Measurements from ENCODE around the gene EHBP1.

Gene EHBP1

GRCh38 chr2:62811086-62811485 is 105.6 kb downstream of the EHBP1 start:
- TF ChIP-seq CTCF (IDR thresholded peaks at IDR 0.05; ENCODE audit: insufficient read depth, low read depth, low read length, missing control alignments), result no peak
- no peak for DNase-seq (ENCODE audit: low read depth)
- no peak overlapping the region for H3K4me3 ChIP-seq (ENCODE audit: low read length)

- H3K4me3 ChIP-seq (ENCODE audit: low read length), result no peak overlapping the region
- DNase-seq (ENCODE audit: low read depth), result no peak
- TF ChIP-seq CTCF (IDR thresholded peaks at IDR 0.05; ENCODE audit: insufficient read depth, low read depth, low read length, missing control alignments), result no peak
Measured at GRCh38 chr2:62811972-62812371, 106.5 kb downstream of the EHBP1 start.

- no peak for TF ChIP-seq CTCF (IDR thresholded peaks at IDR 0.05; ENCODE audit: insufficient read depth, low read depth, low read length, missing control alignments)
Measured at GRCh38 chr2:62812921-62813825, 107.7 kb downstream of the EHBP1 start.

GRCh38 chr2:62814123-62814522 is 108.6 kb downstream of the EHBP1 start:
- TF ChIP-seq CTCF (IDR thresholded peaks at IDR 0.05; ENCODE audit: insufficient read depth, low read depth, low read length, missing control alignments), result no peak
- no peak overlapping the region for H3K4me3 ChIP-seq (ENCODE audit: low read length)
- DNase-seq (ENCODE audit: low read depth), result peak; percentile 53

More at GRCh38 chr2:62812921-62813825, 107.7 kb downstream of the EHBP1 start:
- no peak for DNase-seq (ENCODE audit: low read depth)
- H3K4me3 ChIP-seq (ENCODE audit: low read length), result no peak overlapping the region

- no peak for TF ChIP-seq CTCF (IDR thresholded peaks at IDR 0.05; ENCODE audit: insufficient read depth, low read depth, low read length, missing control alignments)
- DNase-seq (ENCODE audit: low read depth), result peak; percentile 33
Measured at GRCh38 chr2:62817348-62817747, 111.8 kb downstream of the EHBP1 start.

GRCh38 chr2:62817995-62818713 is 112.6 kb downstream of the EHBP1 start:
- no peak for TF ChIP-seq CTCF (IDR thresholded peaks at IDR 0.05; ENCODE audit: insufficient read depth, low read depth, low read length, missing control alignments)
- peak; percentile 76 for DNase-seq (ENCODE audit: low read depth)

More at GRCh38 chr2:62817348-62817747, 111.8 kb downstream of the EHBP1 start:
- no peak overlapping the region for H3K4me3 ChIP-seq (ENCODE audit: low read length)

More at GRCh38 chr2:62817995-62818713, 112.6 kb downstream of the EHBP1 start:
- H3K4me3 ChIP-seq (ENCODE audit: low read length), result no peak overlapping the region
